KBM-7 (cell line): ENCODE data around the gene EHF.
"Not testable (repeated sequence)": the region's sequence is repeated elsewhere in the genome, so short reads cannot be mapped to it uniquely, and the experiment has no call there.

ENCODE experiments used
- DNase-seq: peaks from one replicate; pipeline ENCODE4 v3.0.0-alpha.2; 2015
- in situ Hi-C: fragments of 300-500 bp; cut with MboI; formaldehyde crosslinking; loops from 2 replicates; pipeline ENCODE4 v1.14.3; 2020; ENCODE audit warnings: low sequenced_read_pairs, low pct_unique_long_range_greater_than_20kb, mixed read lengths

EHF gene

GRCh38 chr11:34683396-34683795 lies 62.5 kb downstream of the EHF start:
- no peak for DNase-seq
- in situ Hi-C loops: no loop called here

- no peak for DNase-seq
- in situ Hi-C loops: no loop called here
Measured at GRCh38 chr11:34685864-34686263, 65.0 kb downstream of the EHF start.

GRCh38 chr11:34692299-34692698 lies 71.4 kb downstream of the EHF start:
- in situ Hi-C loops, DNase-seq: not testable (repeated sequence)

GRCh38 chr11:34696862-34697261 lies 76.0 kb downstream of the EHF start:
- no peak for DNase-seq
- in situ Hi-C loops: no loop called here

- in situ Hi-C loops: no loop called here
- DNase-seq: no peak
Measured at GRCh38 chr11:34706709-34707461, 86.0 kb downstream of the EHF start.

- in situ Hi-C loops: no loop called here
- no peak for DNase-seq
Measured at GRCh38 chr11:34707462-34707840, 86.6 kb downstream of the EHF start.
